SK-N-SH (cell line): Measurements from ENCODE around the gene FAM20C. TPM values are rescaled to one million over a fixed set of nuclear protein-coding genes. Genes with fewer than 3 reads are reported as not detected.

ENCODE experiments used
- CTCF ChIA-PET: fragments of 300-600, 350-600 bp; formaldehyde crosslinking; extraction: SDS; loops from one replicate; lab custom pipeline; 2021; lab: Yijun Ruan, JAX
- POLR2A ChIA-PET: fragments of 350-600 bp; sonication (Branson Sonifier 250); formaldehyde crosslinking; extraction: SDS; loops from one replicate; lab custom pipeline; 2020; ENCODE audit warnings: antibody characterized with exemption, inconsistent platforms; lab: Yijun Ruan, JAX
- DNase-seq: peaks from one replicate; pipeline ENCODE4 v3.0.0; 2012
- H2AFZ ChIP-seq: fragments of 200-600 bp; sonication (generic); 2 replicates; pipeline ENCODE4 v1.8.1; 2016; ENCODE audit warnings: antibody characterized with exemption, mild to moderate bottlenecking, low read depth
- H3F3A ChIP-seq: fragments of 200-600 bp; sonication (generic); replicated peaks from 2 replicates; pipeline ENCODE3; 2016; ENCODE audit warnings: antibody characterized with exemption, mild to moderate bottlenecking; ENCODE audit not compliant: insufficient read depth
- H3K27ac ChIP-seq, 2 experiments: fragments of 200-500 bp in 1 of 2; fragments of 200-600 bp in 1 of 2; sonication (Bioruptor generic) in 1 of 2; sonication (generic), shearing (Covaris generic) in 1 of 2; 2 replicates each; pipeline versions ENCODE4 v1.5.1 to v1.6.1; 2014 to 2016; ENCODE audit warnings: low read depth in 2 of 2, inconsistent platforms in 1 of 2, low read length in 1 of 2, mild to moderate bottlenecking in 1 of 2, mixed read lengths in 1 of 2
- H3K27me3 ChIP-seq: fragments of 200-600 bp; sonication (generic), shearing (Covaris generic); 2 replicates; pipeline ENCODE4 v1.6.1; 2016; ENCODE audit warnings: mixed run types; ENCODE audit not compliant: insufficient read depth
- H3K36me3 ChIP-seq, 2 experiments: fragments of 200-500 bp in 1 of 2; fragments of 200-600 bp in 1 of 2; sonication (Bioruptor generic) in 1 of 2; sonication (generic) in 1 of 2; replicated peaks in 1 of 2; 2 replicates each; pipeline versions ENCODE3 to v1.5.1; 2014 to 2016; ENCODE audit warnings: low read length in 1 of 2, mild to moderate bottlenecking in 1 of 2; ENCODE audit not compliant: insufficient read depth in 2 of 2, control insufficient read depth in 1 of 2
- H3K4me1 ChIP-seq, 2 experiments: fragments of 200-500 bp in 1 of 2; fragments of 200-600 bp in 1 of 2; sonication (Bioruptor generic) in 1 of 2; sonication (generic), shearing (Covaris generic) in 1 of 2; 2 replicates each; pipeline versions ENCODE4 v1.5.1 to v1.6.1; 2014 to 2016; ENCODE audit warnings: low read depth in 1 of 2, low read length in 1 of 2, mixed run types in 1 of 2; ENCODE audit not compliant: insufficient read depth in 2 of 2, control insufficient read depth in 1 of 2
- H3K4me2 ChIP-seq: fragments of 200-600 bp; sonication (generic), shearing (Covaris generic); 2 replicates; pipeline ENCODE4 v1.6.1; 2017; ENCODE audit warnings: mixed run types
- H3K4me3 ChIP-seq, 2 experiments: fragments of 200-500 bp in 1 of 2; fragments of 200-600 bp in 1 of 2; sonication (Bioruptor generic) in 1 of 2; sonication (generic), shearing (Covaris generic) in 1 of 2; 2 replicates each; pipeline versions ENCODE4 v1.5.1 to v1.8.1; 2014 to 2016; ENCODE audit warnings: low read depth in 2 of 2, inconsistent platforms in 1 of 2, low read length in 1 of 2, mild to moderate bottlenecking in 1 of 2, mixed read lengths in 1 of 2, moderate library complexity in 1 of 2
- H3K79me2 ChIP-seq: fragments of 200-600 bp; sonication (generic); 2 replicates; pipeline ENCODE4 v1.8.1; 2017; ENCODE audit warnings: mild to moderate bottlenecking; ENCODE audit not compliant: insufficient read depth
- H3K9ac ChIP-seq: fragments of 200-600 bp; sonication (generic); 2 replicates; pipeline ENCODE4 v1.6.1; 2017; ENCODE audit warnings: mixed run types
- H3K9me2 ChIP-seq: fragments of 200-600 bp; sonication (generic); 2 replicates; pipeline ENCODE4 v1.6.1; 2017; ENCODE audit warnings: mixed run types
- H3K9me3 ChIP-seq: fragments of 200-600 bp; sonication (generic); 2 replicates; pipeline ENCODE4 v1.6.1; 2017; ENCODE audit warnings: mixed run types, mild to moderate bottlenecking, moderate library complexity
- H4K20me1 ChIP-seq: fragments of 200-600 bp; sonication (generic); 2 replicates; pipeline ENCODE4 v1.6.1; 2017; ENCODE audit warnings: mild to moderate bottlenecking, mixed run types; ENCODE audit not compliant: insufficient read depth
- CHD2 ChIP-seq: fragments of 150-350 bp; IDR thresholded peaks from 2 replicates; pipeline ENCODE4 v1.6.1; 2018; ENCODE audit warnings: low read length; ENCODE audit not compliant: partially characterized antibody
- ELF1 ChIP-seq: IDR thresholded peaks from 2 replicates; pipeline ENCODE4 v1.4.0; 2012
- FOXM1 ChIP-seq: IDR thresholded peaks from 2 replicates; pipeline ENCODE4 v1.4.0; 2012; ENCODE audit warnings: low read depth, mild to moderate bottlenecking
- GABPA ChIP-seq: IDR thresholded peaks from 2 replicates; pipeline ENCODE4 v1.4.0; 2012; ENCODE audit warnings: low read depth, mild to moderate bottlenecking
- GATA2 ChIP-seq: sonication (generic); formaldehyde crosslinking; IDR thresholded peaks from 2 replicates; pipeline ENCODE4 v1.5.0; 2020; ENCODE audit warnings: mild to moderate bottlenecking, missing genetic modification reagents
- IRF3 ChIP-seq: fragments of 150-350 bp; IDR thresholded peaks from 2 replicates; pipeline ENCODE4 v1.6.1; 2016; ENCODE audit warnings: mild to moderate bottlenecking, low read depth, low read length
- MEF2A ChIP-seq: IDR thresholded peaks from 2 replicates; pipeline ENCODE4 v1.4.0; 2012; ENCODE audit warnings: low read depth, borderline replicate concordance
- POLR2AphosphoS5 ChIP-seq: IDR thresholded peaks from 2 replicates; pipeline ENCODE4 v1.6.1; 2012; ENCODE audit warnings: low read depth, low read length
- RCOR1 ChIP-seq: fragments of 150-350 bp; IDR thresholded peaks from 2 replicates; pipeline ENCODE4 v1.6.1; 2017; ENCODE audit warnings: antibody characterized with exemption, low read length
- REST ChIP-seq: IDR thresholded peaks from 2 replicates; pipeline ENCODE4 v1.6.1; 2012; ENCODE audit warnings: mild to moderate bottlenecking, low read depth, low read length, moderate library complexity
- RXRA ChIP-seq: IDR thresholded peaks from 2 replicates; pipeline ENCODE4 v1.4.0; 2012; ENCODE audit warnings: low read depth, mild to moderate bottlenecking, borderline replicate concordance
- SIN3A ChIP-seq: IDR thresholded peaks from 2 replicates; pipeline ENCODE4 v1.6.1; 2012; ENCODE audit warnings: low read depth, mild to moderate bottlenecking, low read length, moderate library complexity, borderline replicate concordance
- TCF12 ChIP-seq: IDR thresholded peaks from 2 replicates; pipeline ENCODE4 v1.4.0; 2012
- TEAD4 ChIP-seq: IDR thresholded peaks from 2 replicates; pipeline ENCODE4 v1.4.0; 2012; ENCODE audit warnings: mild to moderate bottlenecking, borderline replicate concordance; ENCODE audit not compliant: insufficient read depth
- YY1 ChIP-seq: IDR thresholded peaks from 2 replicates; pipeline ENCODE4 v1.4.0; 2012; ENCODE audit warnings: low read depth, mild to moderate bottlenecking
- ZBTB33 ChIP-seq: IDR thresholded peaks from 2 replicates; pipeline ENCODE4 v1.4.0; 2012; ENCODE audit warnings: low read depth, borderline replicate concordance
- WGBS: methylation state at CpG from one replicate; pipeline ENCODE4 v1.1.6; 2017; ENCODE audit warnings: low lambda C conversion rate; 5-methylcytosine and 5-hydroxymethylcytosine counted together
- polyA plus RNA-seq, 3 experiments: library from polyadenylated mRNA; depleted of rRNA; stranded (reverse); fragments of >200 nt; gene quantifications; 2 replicates each; pipeline ENCODE4 v1.2.3, GENCODE V29; 2012
- TF ChIP-seq, protein P1 (sequence below): IDR thresholded peaks from 2 replicates; pipeline ENCODE4 v1.4.0; 2012; ENCODE audit warnings: low read depth, borderline replicate concordance
- TF ChIP-seq, protein P2 (sequence below): fragments of 200-600 bp; sonication (generic); IDR thresholded peaks from 2 replicates; pipeline ENCODE4 v1.6.1; 2017; ENCODE audit warnings: antibody characterized with exemption, mild to moderate bottlenecking, moderate library complexity

FAM20C gene
- polyA plus RNA-seq, 1 of the 3 experiments (the other 2 are of a cell fraction) = 12.7 TPM

DNA sequence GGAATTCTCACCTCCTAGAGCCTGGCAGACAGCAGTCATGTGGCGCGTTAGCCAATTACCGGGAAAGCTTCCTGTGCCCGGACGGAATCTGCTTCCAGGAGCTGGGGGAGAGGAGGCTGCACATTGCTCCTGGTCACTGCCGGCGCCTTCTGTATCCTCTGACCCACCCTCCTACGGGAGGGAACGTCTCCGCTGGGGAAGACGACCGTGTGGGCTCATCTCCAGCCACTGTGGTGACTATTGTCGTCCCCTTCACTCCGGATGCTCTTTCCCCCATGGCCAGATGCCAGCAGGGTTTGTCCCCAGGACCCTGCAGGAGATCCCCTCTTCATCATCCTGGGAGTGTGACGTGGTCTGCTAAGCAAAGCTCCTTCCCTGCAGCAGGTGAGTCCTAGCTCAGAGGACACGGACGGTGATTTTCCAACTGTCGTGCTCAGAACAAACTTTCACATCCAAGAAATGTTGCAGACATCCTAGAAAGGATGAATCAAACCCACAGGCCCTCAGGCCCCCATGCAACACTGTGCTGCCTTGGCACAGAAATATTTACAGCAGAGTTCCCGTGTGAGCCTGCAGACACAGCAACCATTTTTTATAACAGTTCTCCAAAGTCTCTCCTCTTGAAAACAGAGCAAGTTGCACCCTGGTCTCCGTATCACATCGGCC lies 29.6 kb upstream of the FAM20C start:
- Histone ChIP-seq H3K27me3 (peaks cover 41% of the 10 kb centered on the region), H3K9me3 (no peaks in the 10 kb centered on the region), H4K20me1 (no peaks in the 10 kb centered on the region), H3K4me3 (no peak overlapping the region), H3K4me2 (no peak overlapping the region), H3K27ac (no peak overlapping the region), H3F3A (no peaks in the 10 kb centered on the region), H3K9me2 (no peaks in the 10 kb centered on the region), H2AFZ (no peak overlapping the region), H3K4me1 (peaks cover 0 to 67% of the 10 kb centered on the region in 2 experiments; a peak in 2 of 4 replicates), H3K79me2 (no peaks in the 10 kb centered on the region), H3K36me3 (no peaks in the 10 kb centered on the region), H3K9ac (no peak overlapping the region)
- peak; percentile 70 for DNase-seq
- ChIA-PET POLR2A (no interaction called here), CTCF (interaction anchor here (1.2 to 1.6 kb wide), 3 partner anchors 9 to 20 kb away, joined by 3 to 4 read pairs (median 4); no protein-coding TSS in a partner anchor)
- 43% methylated on average over 20 of the region's 21 CpGs for WGBS
- TF ChIP-seq GABPA (no peak), IRF3 (no peak), RXRA (no peak), ELF1 (no peak), POLR2AphosphoS5 (no peak), TEAD4 (no peak), CHD2 (no peak)
- TF ChIP-seq, protein P1, sequence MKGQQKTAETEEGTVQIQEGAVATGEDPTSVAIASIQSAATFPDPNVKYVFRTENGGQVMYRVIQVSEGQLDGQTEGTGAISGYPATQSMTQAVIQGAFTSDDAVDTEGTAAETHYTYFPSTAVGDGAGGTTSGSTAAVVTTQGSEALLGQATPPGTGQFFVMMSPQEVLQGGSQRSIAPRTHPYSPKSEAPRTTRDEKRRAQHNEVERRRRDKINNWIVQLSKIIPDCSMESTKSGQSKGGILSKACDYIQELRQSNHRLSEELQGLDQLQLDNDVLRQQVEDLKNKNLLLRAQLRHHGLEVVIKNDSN = no peak

- H3K9ac ChIP-seq = no peak overlapping the region
- H4K20me1 ChIP-seq = no peaks in the 10 kb centered on the region
- peaks cover 46% of the 10 kb centered on the region for H3K27me3 ChIP-seq
- no peaks in the 10 kb centered on the region for H3K79me2 ChIP-seq
- H3K9me2 ChIP-seq = no peaks in the 10 kb centered on the region
- H3K4me1 ChIP-seq = peaks cover 0 to 68% of the 10 kb centered on the region in 2 experiments; a peak in 2 of 4 replicates
- no peak overlapping the region for H3K4me3 ChIP-seq
- no peak overlapping the region for H3K4me2 ChIP-seq
- ChIA-PET CTCF (interaction anchor here (0.6 to 1.6 kb wide), 3 partner anchors 8 to 158 kb away, joined by 3 to 4 read pairs (median 4); no protein-coding TSS in a partner anchor), POLR2A (no interaction called here)
- H3K9me3 ChIP-seq = no peaks in the 10 kb centered on the region
- H3F3A ChIP-seq = no peaks in the 10 kb centered on the region
- 36% methylated on average over 10 of the region's 12 CpGs for WGBS
- no peaks in the 10 kb centered on the region for H3K36me3 ChIP-seq
- no peak overlapping the region for H3K27ac ChIP-seq
- no peak for DNase-seq
- H2AFZ ChIP-seq = no peak overlapping the region
- TF ChIP-seq ZBTB33 (no peak), TEAD4 (no peak), MEF2A (no peak), REST (no peak), GATA2 (CRISPR knock-in tag) (no peak), SIN3A (no peak), TCF12 (no peak), FOXM1 (no peak), YY1 (no peak), RCOR1 (no peak)
- TF ChIP-seq, protein P2, sequence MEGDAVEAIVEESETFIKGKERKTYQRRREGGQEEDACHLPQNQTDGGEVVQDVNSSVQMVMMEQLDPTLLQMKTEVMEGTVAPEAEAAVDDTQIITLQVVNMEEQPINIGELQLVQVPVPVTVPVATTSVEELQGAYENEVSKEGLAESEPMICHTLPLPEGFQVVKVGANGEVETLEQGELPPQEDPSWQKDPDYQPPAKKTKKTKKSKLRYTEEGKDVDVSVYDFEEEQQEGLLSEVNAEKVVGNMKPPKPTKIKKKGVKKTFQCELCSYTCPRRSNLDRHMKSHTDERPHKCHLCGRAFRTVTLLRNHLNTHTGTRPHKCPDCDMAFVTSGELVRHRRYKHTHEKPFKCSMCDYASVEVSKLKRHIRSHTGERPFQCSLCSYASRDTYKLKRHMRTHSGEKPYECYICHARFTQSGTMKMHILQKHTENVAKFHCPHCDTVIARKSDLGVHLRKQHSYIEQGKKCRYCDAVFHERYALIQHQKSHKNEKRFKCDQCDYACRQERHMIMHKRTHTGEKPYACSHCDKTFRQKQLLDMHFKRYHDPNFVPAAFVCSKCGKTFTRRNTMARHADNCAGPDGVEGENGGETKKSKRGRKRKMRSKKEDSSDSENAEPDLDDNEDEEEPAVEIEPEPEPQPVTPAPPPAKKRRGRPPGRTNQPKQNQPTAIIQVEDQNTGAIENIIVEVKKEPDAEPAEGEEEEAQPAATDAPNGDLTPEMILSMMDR = no peak
Observed at GRCh38 chr7:163298-163695, 29.1 kb upstream of the FAM20C start.
